GM18511 (cell line): ENCODE measurements around the gene PRCC.
A peak's percentile ranks its signal among the peaks of the same experiment; 100 is the strongest.

Experiments used
- ATAC-seq: cut with Tn5 transposase; IDR thresholded peaks from one replicate; pipeline ENCODE4 v1.9.1; 2021; ENCODE audit warnings: mild to moderate bottlenecking, moderate library complexity; ENCODE audit not compliant: unreplicated experiment

PRCC gene

GRCh38 chr1:156767101-156767878 is at the start of gene PRCC:
Gene PRCC (plus strand): TSS chr1:156767535. CDS start chr1:156767772, 237 bp downstream.
- ATAC-seq, result peak; percentile 92

GRCh38 chr1:156721131-156721530 is 46.2 kb upstream of the PRCC start:
- ATAC-seq, result no peak

- no peak for ATAC-seq
These were observed 45.8 kb upstream of the PRCC start for GRCh38 chr1:156721535-156721934.

- peak; percentile 32 for ATAC-seq
These were observed 41.6 kb upstream of the PRCC start for GRCh38 chr1:156725683-156726280.

GRCh38 chr1:156726549-156727226 is 40.6 kb upstream of the PRCC start:
- no peak for ATAC-seq

- ATAC-seq, result no peak
These were observed 39.8 kb upstream of the PRCC start for GRCh38 chr1:156727492-156727891.

GRCh38 chr1:156727926-156728598 is 39.3 kb upstream of the PRCC start, which contains the start of gene METTL25B:
Gene METTL25B (plus strand): TSS chr1:156728469. CDS start chr1:156729105, 636 bp downstream.
- ATAC-seq, result peak; percentile 77

- peak; percentile 93 for ATAC-seq
These were observed 38.5 kb upstream of the PRCC start, which contains the start of gene ISG20L2 for GRCh38 chr1:156728599-156729462. Gene ISG20L2 (minus strand): TSS chr1:156728766. CDS start chr1:156727652, 1,114 bp downstream.

- ATAC-seq, result no peak
These were observed 33.2 kb upstream of the PRCC start for GRCh38 chr1:156733989-156734584.

GRCh38 chr1:156738407-156738806 is 28.9 kb upstream of the PRCC start:
- no peak for ATAC-seq

GRCh38 chr1:156738916-156739315 is 28.4 kb upstream of the PRCC start:
- no peak for ATAC-seq

GRCh38 chr1:156740237-156740740 is 27.0 kb upstream of the PRCC start:
- peak; percentile 3 for ATAC-seq

GRCh38 chr1:156740741-156741480 is 26.4 kb upstream of the PRCC start, which contains the start of gene MRPL24:
Gene MRPL24 (minus strand): TSS chr1:156741088. CDS start chr1:156738704, 2,384 bp downstream.
- peak; percentile 90 for ATAC-seq

- ATAC-seq, result no peak
These were observed 25.8 kb upstream of the PRCC start for GRCh38 chr1:156741481-156741983.

- ATAC-seq, result no peak
These were observed 25.3 kb upstream of the PRCC start for GRCh38 chr1:156742017-156742416.

- no peak for ATAC-seq
These were observed 24.5 kb upstream of the PRCC start for GRCh38 chr1:156742801-156743200.

GRCh38 chr1:156743367-156744302 is 23.7 kb upstream of the PRCC start:
- ATAC-seq, result no peak
